UCSD-AML1 (cell line): ENCODE results near the gene ULK2.
"Not testable (repeated sequence)": the region's sequence is repeated elsewhere in the genome, so short reads cannot be mapped to it uniquely, and the experiment has no call there.

ENCODE experiments used
- DNase-seq: peaks from one replicate; lab custom pipeline; 2025; ENCODE audit not compliant: unreplicated experiment; lab: John Stamatoyannopoulos, UW

ULK2 gene

GRCh38 chr17:19867079-19867328, 732 bp downstream of the ULK2 start:
- DNase-seq, result peak; percentile 30

DNA sequence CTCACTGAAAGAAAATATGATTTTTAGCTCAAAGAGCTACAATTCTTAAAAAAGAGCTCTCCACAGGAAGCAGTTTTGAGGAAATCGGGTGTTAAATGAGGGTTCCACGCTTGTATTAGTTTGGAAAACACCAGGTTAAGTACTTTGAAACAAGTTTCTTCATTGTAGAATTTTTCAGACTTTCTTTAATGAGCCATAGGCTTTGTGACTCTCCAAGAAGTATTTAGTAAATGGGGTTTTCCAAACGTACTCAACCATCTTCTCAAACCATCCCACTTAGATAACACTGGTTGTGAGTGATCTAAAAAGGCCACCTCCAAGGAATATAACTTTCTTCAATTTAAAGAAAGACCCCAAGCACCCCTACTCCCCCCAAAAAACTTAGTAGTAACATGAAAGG, 2.7 kb downstream of the ULK2 start:
- DNase-seq, result no peak

GRCh38 chr17:19860647-19861177, 7.0 kb downstream of the ULK2 start:
- DNase-seq, result not testable (repeated sequence)

DNA sequence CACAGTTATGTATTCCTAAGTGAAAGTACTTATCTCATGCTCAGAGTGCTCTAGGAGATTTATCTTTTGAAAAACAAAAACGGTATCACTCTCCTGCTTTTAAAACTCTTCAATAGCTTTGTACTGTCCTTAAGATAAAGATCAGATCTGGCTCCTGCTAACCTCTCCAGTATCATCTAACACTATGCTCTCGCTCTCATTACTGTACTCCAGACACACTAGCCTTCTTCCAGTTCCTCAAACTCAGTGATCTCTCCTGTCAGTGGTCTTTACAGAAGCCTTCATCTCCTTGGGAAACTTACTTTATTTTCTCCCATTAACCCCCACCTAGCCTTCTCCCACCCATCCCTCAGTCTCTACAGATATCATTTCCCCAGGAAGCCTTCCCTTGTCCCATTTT, 10.1 kb downstream of the ULK2 start:
- DNase-seq, result no peak

- no peak for DNase-seq
These were observed 33.8 kb downstream of the ULK2 start for GRCh38 chr17:19833914-19834313.

DNA sequence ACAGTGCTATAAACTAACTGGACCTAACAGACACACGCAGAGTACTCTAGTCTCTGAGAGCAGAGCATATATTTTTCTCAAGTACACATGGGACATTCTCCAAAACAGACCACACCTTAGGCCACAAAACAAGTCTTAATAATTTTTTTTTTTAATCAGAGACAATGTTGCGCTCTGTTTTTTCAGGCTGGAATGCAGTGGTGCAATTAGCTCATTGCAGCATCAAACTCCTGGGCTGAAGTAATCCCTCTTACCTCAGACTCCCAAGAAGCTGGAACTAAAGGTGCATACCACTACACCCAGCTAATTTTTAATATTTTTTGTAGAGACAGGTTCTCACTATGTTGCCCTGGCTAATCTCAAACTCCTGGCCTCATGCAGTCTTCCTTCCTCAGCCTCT, 37.7 kb downstream of the ULK2 start:
- no peak for DNase-seq

GRCh38 chr17:19812407-19812806, 55.3 kb downstream of the ULK2 start:
- DNase-seq, result no peak

DNA sequence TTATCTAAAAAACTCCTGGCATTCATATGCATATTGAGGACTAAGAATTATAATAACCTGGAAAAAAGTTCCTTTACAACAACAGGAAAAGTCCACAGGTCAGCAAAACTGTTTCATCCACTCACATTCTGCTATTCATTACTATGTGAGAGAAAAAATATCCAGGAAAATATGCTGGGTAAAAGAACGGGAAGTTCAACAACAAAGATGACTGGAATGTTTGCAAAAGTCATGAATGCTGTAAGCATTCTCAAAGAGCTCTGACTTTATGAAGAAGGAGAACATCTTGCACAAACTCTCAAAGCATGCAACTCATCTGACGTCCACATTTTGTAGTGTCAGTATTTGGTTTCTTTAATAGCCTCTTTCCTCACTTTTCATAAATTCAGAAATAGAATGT, 62.7 kb downstream of the ULK2 start:
- DNase-seq, result no peak

DNA sequence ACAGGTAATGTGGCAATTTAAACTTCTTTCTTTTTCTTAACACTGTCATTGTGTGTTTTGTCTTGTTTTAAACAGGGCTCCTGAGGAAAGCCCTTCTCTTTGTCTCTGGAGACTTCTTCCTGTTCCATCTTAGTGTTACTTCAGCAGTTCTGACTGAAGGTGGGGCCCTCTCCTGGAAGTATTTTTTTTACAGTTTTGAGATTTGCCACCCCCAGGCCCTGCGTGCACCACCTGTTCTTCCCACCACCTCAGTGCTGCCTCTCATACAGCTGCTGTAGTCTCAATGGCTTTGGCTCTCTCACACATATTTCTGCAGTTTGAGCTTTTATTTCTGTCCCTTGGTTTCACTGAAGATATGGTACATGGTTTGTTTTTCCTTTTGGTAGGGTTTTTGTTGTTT, 67.2 kb downstream of the ULK2 start:
- no peak for DNase-seq

DNA sequence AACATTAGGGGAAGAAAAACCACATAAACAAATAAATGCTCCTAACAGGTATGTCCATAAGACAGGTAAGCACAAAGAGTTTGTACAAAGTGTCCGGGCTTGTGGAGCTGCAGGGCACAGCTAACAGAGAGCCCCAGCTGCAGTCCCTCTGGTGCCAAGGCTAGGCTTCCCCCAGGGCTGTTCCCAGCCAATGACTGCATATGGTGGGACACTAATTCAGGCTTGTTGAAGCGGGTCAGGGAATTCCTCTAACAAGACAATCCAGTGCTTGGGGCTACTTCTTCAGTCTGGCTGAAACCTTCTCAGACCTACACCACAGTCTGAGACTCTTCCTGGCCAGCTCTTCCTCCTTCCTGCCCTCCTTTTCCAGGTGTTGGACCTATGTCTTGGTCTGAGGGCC, 67.9 kb downstream of the ULK2 start:
- no peak for DNase-seq

DNA sequence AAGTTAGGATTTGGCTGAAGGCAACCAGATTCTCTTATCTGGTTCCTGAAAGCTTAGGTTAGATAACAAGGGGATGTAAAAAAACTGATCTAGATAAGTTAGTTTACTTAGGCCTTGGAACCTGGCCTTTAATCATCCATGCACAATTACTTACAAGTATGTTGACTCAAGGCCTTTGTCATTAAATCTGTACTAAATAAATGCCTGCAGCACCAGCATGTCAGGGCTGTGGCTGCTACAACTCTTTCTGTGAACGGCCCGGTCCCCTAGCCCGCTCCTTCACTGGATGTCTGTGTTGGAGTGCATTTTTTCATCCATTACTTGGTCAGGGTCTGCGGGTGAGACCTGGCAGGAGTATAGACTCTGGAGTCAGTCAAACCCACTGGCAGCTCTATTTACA, 71.3 kb downstream of the ULK2 start:
- no peak for DNase-seq

GRCh38 chr17:19791918-19792550, 75.7 kb downstream of the ULK2 start:
- no peak for DNase-seq

DNA sequence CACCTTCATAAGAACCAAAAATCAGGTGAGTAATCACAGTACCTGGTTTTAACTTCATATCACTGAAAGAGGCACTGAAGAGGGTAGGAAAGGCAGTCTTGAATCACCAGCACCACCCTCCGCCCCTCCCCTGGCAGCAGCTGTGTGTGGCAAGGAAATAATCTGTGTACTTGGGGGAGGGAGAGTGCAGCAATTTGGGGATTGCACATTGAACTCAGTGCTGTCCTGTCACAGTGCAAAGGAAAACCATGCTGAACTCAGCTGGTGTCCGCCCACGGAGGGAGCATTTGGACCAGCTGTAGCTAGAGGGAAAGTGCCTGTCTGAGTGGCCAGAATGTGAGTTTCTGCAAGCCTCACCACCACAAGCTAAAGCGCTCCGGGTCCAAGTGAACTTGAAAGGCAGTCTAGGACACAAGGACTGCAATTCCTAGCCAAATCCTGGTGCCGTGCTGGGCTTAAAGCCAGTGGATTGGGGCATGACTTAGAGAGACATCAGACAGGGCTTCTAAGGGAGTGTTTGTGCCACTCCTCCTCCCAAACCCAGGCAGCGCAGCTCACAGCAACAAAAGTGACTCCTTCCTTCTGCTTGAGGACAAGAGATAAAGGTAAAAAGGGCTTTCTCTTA, 79.9 kb downstream of the ULK2 start:
- no peak for DNase-seq

DNA sequence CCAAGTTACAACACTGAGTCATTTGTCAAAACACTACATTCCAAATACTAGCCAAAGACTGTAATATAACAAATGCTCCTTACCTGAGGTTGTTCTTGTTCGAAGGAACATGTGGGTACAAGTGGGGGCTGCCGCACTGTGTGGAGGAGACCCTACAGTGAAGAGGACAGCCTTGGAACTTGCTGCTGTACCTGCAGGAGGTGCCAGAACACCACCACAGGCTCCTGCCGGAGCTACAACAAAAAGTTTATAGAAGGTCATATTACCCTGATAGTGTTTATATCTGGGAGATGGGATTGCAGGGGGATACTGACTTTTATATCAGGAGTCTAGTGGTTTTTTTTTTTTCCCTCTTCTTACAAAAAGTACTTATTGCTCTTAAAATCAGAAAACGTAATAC, 81.9 kb downstream of the ULK2 start:
- no peak for DNase-seq

DNA sequence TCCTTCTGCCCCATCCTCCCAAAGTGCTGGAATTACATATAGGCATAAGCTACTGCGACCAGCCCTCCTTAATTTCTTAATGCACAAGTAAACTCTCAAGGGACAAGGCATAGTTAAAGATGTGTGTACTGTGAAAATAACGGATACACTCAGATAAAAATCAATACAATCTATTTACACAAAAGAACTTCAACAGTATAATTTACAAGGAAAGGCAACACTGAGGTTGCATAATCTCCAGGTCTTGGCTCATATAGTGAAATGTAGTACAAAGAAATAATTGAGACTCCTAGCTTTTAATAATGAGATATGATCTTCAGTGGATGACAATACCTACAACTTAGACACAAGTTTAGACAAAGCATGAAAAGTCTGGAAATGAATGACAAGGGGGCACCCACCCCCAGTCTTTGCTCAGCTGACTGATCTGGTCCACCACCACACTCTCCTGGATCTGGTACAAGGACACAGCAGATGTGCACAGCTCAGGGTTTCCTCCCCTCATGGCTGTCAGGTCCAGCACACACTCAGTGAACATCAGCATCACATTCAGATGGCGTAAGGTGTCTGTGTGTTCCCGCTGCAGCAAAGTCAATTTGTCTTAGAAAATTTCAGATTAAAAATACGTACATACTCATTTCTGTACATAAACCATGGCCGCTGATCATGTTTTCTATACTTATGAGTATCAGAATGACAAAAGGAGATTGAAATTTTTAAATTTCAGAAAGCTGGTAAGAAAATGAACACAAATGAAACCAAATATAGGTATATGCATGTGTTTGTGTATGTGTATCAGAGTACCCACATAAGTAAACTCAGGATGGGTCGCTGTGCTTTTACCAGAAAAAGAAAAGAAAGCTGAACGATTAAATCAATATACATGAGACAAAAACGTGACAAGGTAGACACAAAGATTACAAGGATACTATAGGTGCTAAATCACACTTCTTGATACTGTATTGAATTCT, 86.0 kb downstream of the ULK2 start:
- no peak for DNase-seq

DNA sequence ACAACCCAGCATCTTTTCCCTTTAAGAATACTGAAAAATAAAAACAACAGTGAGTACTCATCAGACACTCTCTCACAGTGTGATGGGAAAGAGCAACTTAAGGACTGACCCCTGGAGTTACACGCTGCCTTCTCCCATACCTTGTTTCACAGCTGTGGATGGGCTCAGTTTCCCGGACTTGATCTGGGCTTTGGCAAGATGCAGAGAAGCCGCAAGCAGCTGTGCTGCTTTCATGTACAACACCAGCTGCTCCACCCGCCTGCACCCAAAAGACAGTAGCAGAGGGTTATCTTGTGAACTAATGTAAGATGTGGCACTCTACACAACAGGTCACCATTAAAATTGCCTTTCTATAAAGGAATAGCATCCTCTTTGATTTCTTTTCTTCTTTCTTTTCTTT, 86.9 kb downstream of the ULK2 start:
- no peak for DNase-seq

GRCh38 chr17:19773534-19773933, 94.2 kb downstream of the ULK2 start:
- DNase-seq, result no peak

GRCh38 chr17:19771971-19772630, 95.6 kb downstream of the ULK2 start:
- DNase-seq, result no peak

DNA sequence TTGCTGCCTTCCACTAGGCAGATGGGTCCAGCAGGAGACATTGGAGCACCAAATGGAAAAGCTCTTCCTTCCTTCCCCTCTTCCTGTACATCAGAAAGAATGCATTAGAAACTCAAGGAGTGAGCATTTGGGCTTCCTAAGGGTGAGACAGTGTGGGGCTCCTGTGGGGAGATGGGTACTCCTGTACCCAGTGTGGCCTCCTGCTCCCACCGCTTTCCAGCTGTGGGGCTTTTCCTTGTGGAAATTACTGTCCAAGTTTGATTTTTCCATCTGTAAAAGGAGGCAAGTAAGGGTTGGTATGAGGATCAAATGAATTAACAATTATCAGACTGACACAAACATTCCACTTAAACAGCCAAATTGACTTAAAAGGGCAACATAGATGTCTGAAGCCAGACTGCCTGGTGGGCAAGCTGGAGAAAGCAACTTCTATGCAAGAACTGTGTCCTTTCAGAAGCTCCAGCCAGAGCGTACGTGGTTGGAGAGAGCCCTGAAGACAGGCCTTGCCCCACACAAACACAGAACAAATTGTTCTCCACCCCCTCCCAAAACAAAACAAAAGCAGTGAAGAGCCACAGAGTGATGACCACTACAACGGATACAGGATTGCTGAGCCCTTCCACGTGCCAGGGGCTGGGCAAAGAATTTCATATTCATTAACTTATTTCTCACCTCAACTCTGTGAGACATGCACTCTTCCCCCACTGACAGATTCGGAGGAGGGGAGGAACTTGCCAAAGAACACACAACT, 96.6 kb downstream of the ULK2 start:
- DNase-seq, result no peak

- no peak for DNase-seq
These were observed 97.6 kb downstream of the ULK2 start for GRCh38 chr17:19769946-19770652.
